Kidney (tissue), 14 donors: Measurements from ENCODE around the gene BUD23. TPM values are rescaled to one million over a fixed set of nuclear protein-coding genes. Genes with fewer than 3 reads are reported as not detected.

ENCODE experiments used
- DNase-seq, 5 donors: peaks; one replicate each; pipeline ENCODE4 v3.0.0-alpha.2; 2013 to 2020
- FAIRE-seq: peaks from 2 replicates; lab custom pipeline; 2012; peaks lifted over from hg19 to GRCh38; lab: Jason Lieb, UNC
- H3K27ac ChIP-seq, 2 donors: one replicate each; pipeline ENCODE4 v1.7.0; 2013; ENCODE audit warnings: low read depth in 2 of 2, low read length in 2 of 2, inconsistent platforms in 1 of 2
- H3K27me3 ChIP-seq: one replicate; pipeline ENCODE4 v1.7.1; 2013; ENCODE audit warnings: low read length, inconsistent platforms; ENCODE audit not compliant: control insufficient read depth, insufficient read depth
- H3K36me3 ChIP-seq, 3 donors: one replicate each; pipeline versions ENCODE4 v1.7.0 to v1.7.1; 2013; ENCODE audit warnings: low read length in 3 of 3, control low read depth in 1 of 3, inconsistent platforms in 1 of 3; ENCODE audit not compliant: insufficient read depth in 3 of 3, control insufficient read depth in 2 of 3
- H3K4me1 ChIP-seq, 3 donors: one replicate each; pipeline versions ENCODE4 v1.7.0 to v1.7.1; 2013; ENCODE audit warnings: low read length in 3 of 3, inconsistent platforms in 1 of 3, low read depth in 1 of 3; ENCODE audit not compliant: control insufficient read depth in 2 of 3, insufficient read depth in 2 of 3
- H3K4me3 ChIP-seq, 3 donors: one replicate each; pipeline versions ENCODE4 v1.7.0 to v1.8.1; 2013; ENCODE audit warnings: low read length in 3 of 3, control low read depth in 1 of 3, inconsistent platforms in 1 of 3
- H3K9ac ChIP-seq, 3 donors: one replicate each; pipeline versions ENCODE4 v1.7.0 to v1.7.1; 2013; ENCODE audit warnings: low read length in 3 of 3, control low read depth in 1 of 3, inconsistent platforms in 1 of 3
- H3K9me3 ChIP-seq, 3 donors: one replicate each; pipeline versions ENCODE4 v1.7.0 to v1.7.1; 2013; ENCODE audit warnings: low read length in 3 of 3, control low read depth in 1 of 3, inconsistent platforms in 1 of 3; ENCODE audit not compliant: control insufficient read depth in 2 of 3, insufficient read depth in 1 of 3
- CTCF ChIP-seq: IDR thresholded peaks from 3 replicates; pipeline ENCODE4 v1.5.1; 2012; ENCODE audit warnings: mild to moderate bottlenecking, moderate library complexity, borderline replicate concordance; ENCODE audit not compliant: insufficient read depth; ENCODE audit errors: extremely low read depth
- intact Hi-C: fragments of 100-400 bp; cut with DNase I; formaldehyde crosslinking; loops from one replicate; pipeline ENCODE4 v1.11.1; 2022
- polyA plus RNA-seq: library from polyadenylated mRNA; stranded (reverse); fragments of 350-450 nt; fragmentation: Illumina TruSeq; extraction: RNeasy Lipid Tissue Mini Kit (QIAGEN cat#74804); gene quantifications from one replicate; pipeline ENCODE4 v1.2.3, GENCODE V29; 2014; ENCODE audit warnings: low read depth, low replicate concordance; ENCODE audit not compliant: insufficient read depth
- total RNA-seq: library from RNA; stranded (reverse); fragmentation: NEBNext Ultra II Directional; extraction: Animal tissue kit (Norgen Biotek cat#: 25700); gene quantifications from one replicate; pipeline ENCODE4 v1.2.1, GENCODE V29; 2021
- donor health status: control.
- donor health status: control.
- donor health status: control.
- donor health status: control.
- donor health status: control.
- donor health status: DM: yes; HTN: yes; CAD: no.
- donor health status: Normal renal cell carcinoma (clear cell type).

Gene BUD23
- total and polyA plus RNA-seq, 2 donors from 2014 or later: 61.0 to 92.7 TPM

DNA sequence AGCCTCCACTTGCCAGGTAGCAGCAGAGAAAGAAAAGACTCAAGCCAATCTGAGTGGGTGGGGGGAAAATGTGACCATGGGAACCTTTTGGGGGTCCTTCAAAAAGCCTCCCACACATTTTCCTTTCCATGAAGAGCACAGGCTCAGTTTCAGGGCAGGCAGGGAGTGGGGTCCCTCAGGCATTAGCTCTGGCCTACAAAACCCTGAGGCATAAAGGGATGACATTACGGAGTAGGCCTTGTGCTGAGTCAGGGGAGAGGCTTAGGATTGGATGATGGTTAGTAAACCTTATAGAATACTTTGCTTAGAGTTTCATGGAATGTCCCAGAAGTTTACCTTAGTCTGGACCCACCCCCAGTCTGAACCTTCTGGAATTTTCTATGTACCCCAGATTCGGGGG lies 3.7 kb upstream of the BUD23 start:
- FAIRE-seq (no peak), DNase-seq (no peak)
- Histone ChIP-seq H3K9ac (no peak overlapping the region), H3K9me3 (no peaks in the 10 kb centered on the region), H3K27me3 (no peaks in the 10 kb centered on the region), H3K27ac (no peak overlapping the region), H3K4me1 (peaks cover 4 to 15% (median 13%) of the 10 kb centered on the region in 3 donors), H3K36me3 (peaks cover 0 to 4% (median 2%) of the 10 kb centered on the region in 3 donors), H3K4me3 (no peak overlapping the region)
- no peak for TF ChIP-seq CTCF
- intact Hi-C loops: no loop called here

DNA sequence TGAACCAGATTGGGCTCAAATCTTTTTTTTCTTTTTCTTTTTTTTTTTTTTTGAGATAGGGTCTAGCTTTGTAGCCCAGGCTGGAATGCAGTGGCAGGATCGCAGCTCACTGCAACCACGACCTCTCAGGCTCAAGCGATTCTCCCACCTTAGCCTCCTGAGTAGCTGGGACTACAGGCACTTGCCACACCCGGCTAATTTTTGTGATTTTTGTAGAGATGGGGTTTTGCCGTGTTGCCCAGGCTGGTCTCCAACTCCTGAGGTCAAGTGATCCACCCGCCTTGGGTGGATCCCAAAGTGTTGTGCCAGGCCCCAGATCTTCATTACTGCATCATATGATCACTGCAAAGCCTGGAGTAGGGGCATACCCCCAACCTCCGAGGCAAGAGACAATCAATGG lies 2.9 kb upstream of the BUD23 start:
- H3K27ac ChIP-seq: no peak overlapping the region
- FAIRE-seq (no peak), DNase-seq (no peak)
- TF ChIP-seq CTCF: no peak
- peaks cover 4 to 15% (median 13%) of the 10 kb centered on the region in 3 donors for H3K4me1 ChIP-seq
- no peak overlapping the region for H3K4me3 ChIP-seq
- H3K27me3 ChIP-seq: no peaks in the 10 kb centered on the region
- peaks cover 0 to 4% (median 2%) of the 10 kb centered on the region in 3 donors for H3K36me3 ChIP-seq
- intact Hi-C loops: no loop called here
- no peak overlapping the region for H3K9ac ChIP-seq
- no peaks in the 10 kb centered on the region for H3K9me3 ChIP-seq

DNA sequence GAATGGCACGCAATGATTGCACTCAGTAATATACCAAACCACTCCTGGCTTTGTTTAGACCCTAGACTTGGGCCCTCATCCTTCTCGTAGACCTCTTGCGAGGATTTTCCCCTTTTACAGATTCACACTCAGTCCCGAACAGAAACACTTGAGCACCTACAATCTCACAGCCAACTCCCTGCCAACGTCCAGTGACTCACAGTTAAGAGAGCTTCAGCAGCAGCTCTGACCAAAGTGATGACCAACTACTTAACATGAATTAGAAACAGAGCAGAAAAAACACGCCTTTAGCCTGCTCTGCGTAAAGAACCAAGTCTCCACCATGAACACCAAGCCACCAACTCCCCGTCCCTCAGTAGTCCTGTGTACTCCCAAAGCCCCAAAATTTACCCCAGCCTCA lies 2.4 kb upstream of the BUD23 start:
- H3K4me1 ChIP-seq: peaks cover 4 to 15% (median 13%) of the 10 kb centered on the region in 3 donors
- TF ChIP-seq CTCF: no peak
- H3K9ac ChIP-seq: no peak overlapping the region
- intact Hi-C loops: no loop called here
- H3K9me3 ChIP-seq: no peaks in the 10 kb centered on the region
- H3K27ac ChIP-seq: no peak overlapping the region
- H3K27me3 ChIP-seq: no peaks in the 10 kb centered on the region
- DNase-seq (no peak), FAIRE-seq (no peak)
- peak overlapping the region in 2 of 3 donors; percentile 3 to 98 for H3K4me3 ChIP-seq
- H3K36me3 ChIP-seq: peaks cover 0 to 4% (median 2%) of the 10 kb centered on the region in 3 donors

GRCh38 chr7:73682745-73683055 lies 697 bp upstream of the BUD23 start:
- peak overlapping the region; percentile 89 to 98 (median 96) for H3K4me3 ChIP-seq
- intact Hi-C loops: no loop called here
- no peak for TF ChIP-seq CTCF
- H3K9ac ChIP-seq: peak overlapping the region; percentile 85 to 95 (median 91)
- H3K4me1 ChIP-seq: peaks cover 4 to 15% (median 13%) of the 10 kb centered on the region in 3 donors
- no peaks in the 10 kb centered on the region for H3K27me3 ChIP-seq
- peak overlapping the region; percentile 63 to 89 for H3K27ac ChIP-seq
- peaks cover 2 to 6% (median 4%) of the 10 kb centered on the region in 3 donors for H3K36me3 ChIP-seq
- FAIRE-seq (no peak), DNase-seq (peak in 1 of 5 donors; percentile 77)
- H3K9me3 ChIP-seq: no peaks in the 10 kb centered on the region
